Epithelial cell of esophagus (primary cell): ENCODE measurements around the gene NUMBL.

ENCODE experiments used
- DNase-seq: peaks from one replicate; pipeline ENCODE4 v3.0.0; 2010; ENCODE audit warnings: low read depth
- H3K4me3 ChIP-seq: 2 replicates; pipeline ENCODE4 v1.5.1; 2011; ENCODE audit warnings: mild to moderate bottlenecking, low read length, control low read depth
- TF ChIP-seq, protein P1 (sequence below): IDR thresholded peaks from 2 replicates; pipeline ENCODE4 v1.5.1; 2011; ENCODE audit warnings: low read depth, mild to moderate bottlenecking, low read length, control low read depth, inconsistent platforms; ENCODE audit not compliant: insufficient read depth; ENCODE audit errors: missing control alignments

NUMBL gene

DNA sequence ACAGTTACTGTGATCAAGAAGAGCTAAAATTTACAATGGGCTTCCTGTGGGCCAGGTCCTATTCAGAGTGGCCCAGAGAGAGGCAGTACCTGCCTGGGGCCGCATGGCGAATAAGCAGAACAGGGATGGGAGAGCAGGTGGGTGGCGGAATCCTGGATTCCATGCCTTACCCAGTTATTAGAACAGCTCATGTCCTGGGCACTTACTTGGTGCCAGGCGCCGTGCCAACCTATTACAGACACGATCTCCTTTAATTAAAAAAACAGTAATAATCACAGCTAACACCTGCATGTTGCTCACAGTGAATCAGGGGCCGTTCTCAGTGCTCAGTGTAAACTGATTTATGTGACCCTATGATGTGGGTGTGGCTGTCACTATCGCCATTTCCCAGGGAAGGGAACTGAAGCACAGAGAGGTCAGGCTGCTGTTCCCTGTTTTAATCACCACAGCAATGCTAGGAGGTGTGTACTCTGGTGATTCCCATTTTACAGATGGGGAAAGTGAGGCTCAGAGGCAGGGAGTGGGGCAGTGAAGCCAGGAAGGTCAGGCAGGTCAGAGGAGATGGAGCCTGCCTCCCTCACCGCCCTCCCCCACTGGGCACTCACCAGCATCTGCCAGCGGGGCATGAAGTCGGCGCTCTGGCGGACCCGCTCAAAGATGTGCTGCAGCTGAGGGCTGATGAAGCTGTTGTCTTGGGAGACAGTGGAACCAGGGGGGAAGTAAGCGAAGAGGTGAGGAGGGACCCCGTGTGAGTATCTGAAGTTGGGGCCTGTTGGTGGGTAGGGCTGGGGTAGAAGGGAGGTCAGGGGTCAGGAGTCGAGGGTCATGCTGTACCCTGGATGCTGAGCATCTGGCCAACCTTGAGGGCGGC, 14.3 kb upstream of the NUMBL start:
- no peak for DNase-seq
- TF ChIP-seq, protein P1, sequence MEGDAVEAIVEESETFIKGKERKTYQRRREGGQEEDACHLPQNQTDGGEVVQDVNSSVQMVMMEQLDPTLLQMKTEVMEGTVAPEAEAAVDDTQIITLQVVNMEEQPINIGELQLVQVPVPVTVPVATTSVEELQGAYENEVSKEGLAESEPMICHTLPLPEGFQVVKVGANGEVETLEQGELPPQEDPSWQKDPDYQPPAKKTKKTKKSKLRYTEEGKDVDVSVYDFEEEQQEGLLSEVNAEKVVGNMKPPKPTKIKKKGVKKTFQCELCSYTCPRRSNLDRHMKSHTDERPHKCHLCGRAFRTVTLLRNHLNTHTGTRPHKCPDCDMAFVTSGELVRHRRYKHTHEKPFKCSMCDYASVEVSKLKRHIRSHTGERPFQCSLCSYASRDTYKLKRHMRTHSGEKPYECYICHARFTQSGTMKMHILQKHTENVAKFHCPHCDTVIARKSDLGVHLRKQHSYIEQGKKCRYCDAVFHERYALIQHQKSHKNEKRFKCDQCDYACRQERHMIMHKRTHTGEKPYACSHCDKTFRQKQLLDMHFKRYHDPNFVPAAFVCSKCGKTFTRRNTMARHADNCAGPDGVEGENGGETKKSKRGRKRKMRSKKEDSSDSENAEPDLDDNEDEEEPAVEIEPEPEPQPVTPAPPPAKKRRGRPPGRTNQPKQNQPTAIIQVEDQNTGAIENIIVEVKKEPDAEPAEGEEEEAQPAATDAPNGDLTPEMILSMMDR, result no peak
- no peak overlapping the region for H3K4me3 ChIP-seq

- TF ChIP-seq, protein P1, result no peak
- no peak overlapping the region for H3K4me3 ChIP-seq
- no peak for DNase-seq
Observed at GRCh38 chr19:40703029-40703755, 12.7 kb upstream of the NUMBL start.

GRCh38 chr19:40702337-40703012, 12.0 kb upstream of the NUMBL start:
- peak; percentile 73 for DNase-seq
- H3K4me3 ChIP-seq, result no peak overlapping the region
- TF ChIP-seq, protein P1, result peak; percentile 67

GRCh38 chr19:40701758-40702157, 11.3 kb upstream of the NUMBL start:
- TF ChIP-seq, protein P1, result no peak
- DNase-seq, result no peak
- no peak overlapping the region for H3K4me3 ChIP-seq

DNA sequence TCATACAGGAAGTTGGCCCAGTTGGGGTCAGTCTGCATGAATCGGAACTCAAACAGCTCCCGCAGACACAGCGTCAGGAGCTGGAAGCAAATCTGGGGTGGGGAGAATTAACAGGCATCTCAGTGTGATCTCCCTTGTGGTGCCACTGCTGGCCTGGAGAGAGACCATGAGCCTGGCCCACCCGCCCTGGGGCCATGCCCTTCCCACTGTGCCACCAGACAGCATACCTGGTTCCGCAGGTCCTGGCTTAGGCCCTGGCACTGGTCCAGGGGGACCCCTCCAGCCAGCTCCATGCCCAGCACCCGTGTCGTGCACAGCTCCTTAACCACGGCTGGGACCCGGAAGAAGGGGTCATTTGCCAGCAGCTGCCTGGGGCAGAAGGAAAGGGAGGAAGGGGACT, 9.6 kb upstream of the NUMBL start:
- no peak overlapping the region for H3K4me3 ChIP-seq
- no peak for DNase-seq
- TF ChIP-seq, protein P1, result no peak

DNA sequence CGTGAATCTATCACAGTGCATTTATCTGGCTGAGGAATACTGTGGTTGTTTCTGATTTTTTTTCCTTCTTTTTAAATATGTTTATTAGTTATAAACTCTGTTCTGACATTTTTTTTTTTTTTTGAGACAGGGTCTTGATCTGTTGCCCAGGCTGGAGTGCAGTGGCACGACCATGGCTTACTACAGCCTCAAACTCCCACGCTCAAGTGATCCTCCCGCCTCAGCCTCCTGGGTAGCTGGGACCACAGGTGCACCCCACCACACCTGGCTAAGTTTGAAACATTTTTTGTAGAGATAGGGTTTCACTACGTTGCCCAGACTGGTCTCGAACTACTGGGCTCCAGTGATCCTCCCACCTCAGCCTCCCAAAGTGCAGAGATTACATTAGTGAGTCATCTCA, 6.6 kb upstream of the NUMBL start:
- no peak for DNase-seq
- TF ChIP-seq, protein P1, result no peak
- H3K4me3 ChIP-seq, result no peak overlapping the region
